Loucy (cell line): ENCODE data around the gene AMACR.

Source experiments
- H2AFZ ChIP-seq: fragments of 200-600 bp; sonication (generic); 2 replicates; pipeline ENCODE4 v1.6.0; 2016; ENCODE audit warnings: antibody characterized with exemption, mild to moderate bottlenecking, low read length, moderate library complexity
- H3F3A ChIP-seq: fragments of 200-600 bp; 2 replicates; pipeline ENCODE4 v1.6.0; 2016; ENCODE audit warnings: antibody characterized with exemption, low read depth, mild to moderate bottlenecking
- H3K27me3 ChIP-seq: fragments of 200-600 bp; sonication (generic); 2 replicates; pipeline ENCODE4 v1.6.1; 2014; ENCODE audit warnings: low read length, mild to moderate bottlenecking; ENCODE audit not compliant: insufficient read depth, poor library complexity, severe bottlenecking
- H3K36me3 ChIP-seq: fragments of 200-600 bp; sonication (generic); 2 replicates; pipeline ENCODE4 v1.6.1; 2016; ENCODE audit warnings: low read length; ENCODE audit not compliant: insufficient read depth
- H3K4me1 ChIP-seq: fragments of 200-600 bp; sonication (generic); 2 replicates; pipeline ENCODE4 v1.5.1; 2014; ENCODE audit warnings: low read length, mild to moderate bottlenecking; ENCODE audit not compliant: insufficient read depth, poor library complexity, severe bottlenecking
- H3K4me2 ChIP-seq: fragments of 200-600 bp; sonication (generic); 2 replicates; pipeline ENCODE4 v1.6.0; 2014; ENCODE audit warnings: antibody characterized with exemption, low read length, low read depth, mild to moderate bottlenecking; ENCODE audit not compliant: poor library complexity, severe bottlenecking
- H3K4me3 ChIP-seq: fragments of 200-600 bp; sonication (generic); 2 replicates; pipeline ENCODE4 v1.5.1; 2014; ENCODE audit warnings: low read length, mild to moderate bottlenecking, mixed read lengths; ENCODE audit not compliant: poor library complexity, severe bottlenecking
- H3K79me2 ChIP-seq: fragments of 200-600 bp; sonication (generic); 2 replicates; pipeline ENCODE4 v1.6.1; 2014; ENCODE audit warnings: low read length; ENCODE audit not compliant: insufficient read depth
- H3K9ac ChIP-seq: fragments of 200-600 bp; sonication (generic); 2 replicates; pipeline ENCODE4 v1.6.0; 2014; ENCODE audit warnings: mild to moderate bottlenecking, low read depth, low read length, moderate library complexity; ENCODE audit not compliant: poor library complexity, severe bottlenecking
- H3K9me2 ChIP-seq: fragments of 200-600 bp; sonication (generic); replicated peaks from 2 replicates; pipeline ENCODE4 v1.6.1; 2016; ENCODE audit warnings: low read depth, low read length, mixed read lengths
- H3K9me3 ChIP-seq: fragments of 200-600 bp; sonication (generic); 2 replicates; pipeline ENCODE4 v1.6.1; 2014; ENCODE audit warnings: mild to moderate bottlenecking, antibody characterized with exemption, low read length, low read depth; ENCODE audit not compliant: insufficient read depth
- H4K20me1 ChIP-seq: fragments of 200-600 bp; sonication (generic); 2 replicates; pipeline ENCODE4 v1.6.0; 2014; ENCODE audit warnings: antibody characterized with exemption, low read length, mild to moderate bottlenecking; ENCODE audit not compliant: insufficient read depth, poor library complexity, severe bottlenecking
- EZH2phosphoT487 ChIP-seq: fragments of 200-600 bp; IDR thresholded peaks from 2 replicates; pipeline ENCODE4 v1.6.1; 2018; ENCODE audit warnings: antibody characterized with exemption, mild to moderate bottlenecking, moderate library complexity, borderline replicate concordance
- TF ChIP-seq, protein P1 (sequence below): fragments of 200-600 bp; sonication (generic); conservative IDR thresholded peaks from 2 replicates; pipeline ENCODE4 v1.5.1; 2014; ENCODE audit warnings: mild to moderate bottlenecking, antibody characterized with exemption, low read length

Gene AMACR

DNA sequence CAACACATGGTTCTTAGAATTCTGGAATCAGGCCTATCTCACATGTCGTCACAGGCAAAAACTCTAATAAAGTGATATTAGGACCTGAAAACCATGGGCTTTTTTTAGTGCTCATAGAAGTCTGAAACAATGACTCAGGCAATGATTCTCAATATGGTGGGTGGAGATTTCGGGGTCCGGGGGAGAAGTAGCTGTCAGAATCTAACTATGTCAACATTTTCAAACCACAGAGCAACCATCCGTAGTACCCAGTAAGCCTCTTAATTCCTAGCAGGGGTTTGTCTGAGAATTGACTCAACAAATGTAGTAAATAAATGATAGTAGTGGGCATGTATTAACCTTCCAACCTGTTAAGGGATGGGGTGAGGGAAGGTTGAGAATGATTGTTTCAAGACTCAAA is 2.6 kb downstream of the AMACR start:
- Histone ChIP-seq H3K4me3 (no peak overlapping the region), H3K79me2 (peaks cover 9% of the 10 kb centered on the region), H3K36me3 (no peaks in the 10 kb centered on the region), H3F3A (no peaks in the 10 kb centered on the region), H2AFZ (no peak overlapping the region), H4K20me1 (no peaks in the 10 kb centered on the region), H3K9ac (no peak overlapping the region), H3K4me2 (peak overlapping the region; percentile 94), H3K9me3 (no peaks in the 10 kb centered on the region), H3K9me2 (no peaks in the 10 kb centered on the region), H3K27me3 (no peaks in the 10 kb centered on the region), H3K4me1 (peaks cover 23% of the 10 kb centered on the region)
- TF ChIP-seq, protein P1, sequence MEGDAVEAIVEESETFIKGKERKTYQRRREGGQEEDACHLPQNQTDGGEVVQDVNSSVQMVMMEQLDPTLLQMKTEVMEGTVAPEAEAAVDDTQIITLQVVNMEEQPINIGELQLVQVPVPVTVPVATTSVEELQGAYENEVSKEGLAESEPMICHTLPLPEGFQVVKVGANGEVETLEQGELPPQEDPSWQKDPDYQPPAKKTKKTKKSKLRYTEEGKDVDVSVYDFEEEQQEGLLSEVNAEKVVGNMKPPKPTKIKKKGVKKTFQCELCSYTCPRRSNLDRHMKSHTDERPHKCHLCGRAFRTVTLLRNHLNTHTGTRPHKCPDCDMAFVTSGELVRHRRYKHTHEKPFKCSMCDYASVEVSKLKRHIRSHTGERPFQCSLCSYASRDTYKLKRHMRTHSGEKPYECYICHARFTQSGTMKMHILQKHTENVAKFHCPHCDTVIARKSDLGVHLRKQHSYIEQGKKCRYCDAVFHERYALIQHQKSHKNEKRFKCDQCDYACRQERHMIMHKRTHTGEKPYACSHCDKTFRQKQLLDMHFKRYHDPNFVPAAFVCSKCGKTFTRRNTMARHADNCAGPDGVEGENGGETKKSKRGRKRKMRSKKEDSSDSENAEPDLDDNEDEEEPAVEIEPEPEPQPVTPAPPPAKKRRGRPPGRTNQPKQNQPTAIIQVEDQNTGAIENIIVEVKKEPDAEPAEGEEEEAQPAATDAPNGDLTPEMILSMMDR = no peak
- TF ChIP-seq EZH2phosphoT487 = no peak

DNA sequence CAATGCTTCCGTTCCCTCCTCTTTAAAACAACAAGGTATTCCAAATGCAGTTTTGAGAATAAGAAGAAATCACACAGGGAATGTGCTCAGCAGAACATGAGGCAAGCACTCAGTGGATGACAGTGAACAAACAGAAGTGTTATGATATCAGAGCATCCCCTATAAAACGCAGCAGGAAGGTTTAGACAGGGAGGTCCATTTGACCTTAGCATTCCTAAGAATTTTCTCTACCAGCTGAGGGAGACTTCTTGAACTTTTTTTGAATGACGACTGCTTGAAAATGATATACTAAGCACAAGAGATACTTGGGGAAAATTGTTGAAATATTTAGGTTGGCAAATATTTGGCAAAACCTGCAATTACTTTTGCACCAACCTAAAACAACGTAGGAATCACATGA is 3.9 kb downstream of the AMACR start:
- no peaks in the 10 kb centered on the region for H3F3A ChIP-seq
- H3K4me3 ChIP-seq = no peak overlapping the region
- H3K9me2 ChIP-seq = no peaks in the 10 kb centered on the region
- no peak overlapping the region for H3K4me2 ChIP-seq
- no peak overlapping the region for H3K9ac ChIP-seq
- H2AFZ ChIP-seq = no peak overlapping the region
- H3K36me3 ChIP-seq = no peaks in the 10 kb centered on the region
- H3K79me2 ChIP-seq = peaks cover 9% of the 10 kb centered on the region
- no peaks in the 10 kb centered on the region for H4K20me1 ChIP-seq
- H3K9me3 ChIP-seq = no peaks in the 10 kb centered on the region
- no peak for TF ChIP-seq EZH2phosphoT487
- TF ChIP-seq, protein P1 = no peak
- H3K4me1 ChIP-seq = peaks cover 14% of the 10 kb centered on the region
- no peaks in the 10 kb centered on the region for H3K27me3 ChIP-seq

DNA sequence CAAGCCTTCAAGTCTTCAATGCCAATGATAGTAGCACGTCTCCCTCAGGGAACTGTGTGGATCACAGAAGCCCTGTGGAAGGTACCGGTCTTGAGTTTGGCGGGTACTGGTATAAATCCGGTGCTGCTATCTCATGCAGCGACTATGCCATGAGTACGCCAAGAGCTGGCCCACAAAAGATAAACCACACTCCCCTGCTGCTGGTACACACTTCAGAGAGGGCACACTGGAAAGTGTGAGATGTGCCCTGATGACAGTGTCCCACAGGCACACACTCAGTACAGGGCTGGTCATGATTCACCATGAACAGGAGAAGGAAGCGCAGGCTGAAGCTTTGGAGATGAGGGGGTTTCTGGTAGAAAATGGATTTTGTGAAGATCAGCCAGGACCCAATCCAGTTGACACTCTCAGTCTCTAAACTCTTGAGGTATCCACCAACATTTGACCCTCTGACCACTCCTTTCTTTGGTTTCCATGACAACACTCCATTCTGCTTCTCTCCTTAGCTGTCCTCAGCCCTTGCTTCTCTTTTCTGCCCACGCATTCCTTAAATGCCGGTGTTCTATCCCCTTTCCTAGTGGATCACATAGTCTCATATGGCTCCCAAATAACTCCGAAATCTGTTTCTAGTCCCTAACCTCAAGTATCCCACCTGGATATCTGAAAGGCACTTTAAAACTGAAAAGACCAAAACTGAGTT is 5.1 kb downstream of the AMACR start:
- H3K9me2 ChIP-seq = no peaks in the 10 kb centered on the region
- peaks cover 8% of the 10 kb centered on the region for H3K4me1 ChIP-seq
- H3F3A ChIP-seq = no peaks in the 10 kb centered on the region
- no peak overlapping the region for H3K4me2 ChIP-seq
- no peak overlapping the region for H3K4me3 ChIP-seq
- H3K27me3 ChIP-seq = no peaks in the 10 kb centered on the region
- no peak for TF ChIP-seq EZH2phosphoT487
- TF ChIP-seq, protein P1 = no peak
- no peaks in the 10 kb centered on the region for H4K20me1 ChIP-seq
- H3K9me3 ChIP-seq = no peaks in the 10 kb centered on the region
- no peak overlapping the region for H3K9ac ChIP-seq
- no peaks in the 10 kb centered on the region for H3K36me3 ChIP-seq
- peaks cover 9% of the 10 kb centered on the region for H3K79me2 ChIP-seq
- no peak overlapping the region for H2AFZ ChIP-seq
